Cardiac muscle cell (in vitro differentiated cells and primary cell): ENCODE measurements around the gene ZSWIM6. TPM values are rescaled to one million over a fixed set of nuclear protein-coding genes. Genes with fewer than 3 reads are reported as not detected.

Experiments
- DNase-seq, 2 donors: peaks; one replicate each; pipeline versions ENCODE4 v3.0.0 to v3.0.0-alpha.2; 2010 to 2017; ENCODE audit warnings: low read depth in 1 of 2, low spot score in 1 of 2
- H3K27ac ChIP-seq: fragments of 200-600 bp; sonication (generic); 2 replicates; pipeline ENCODE4 v1.5.1; 2016
- H3K27me3 ChIP-seq: fragments of 200-600 bp; sonication (generic); 2 replicates; pipeline ENCODE4 v1.6.0; 2016; ENCODE audit warnings: control low read depth
- H3K36me3 ChIP-seq: fragments of 200-600 bp; sonication (generic); 2 replicates; pipeline ENCODE4 v1.5.1; 2016; ENCODE audit warnings: control low read depth
- H3K4me1 ChIP-seq: fragments of 200-600 bp; sonication (generic); 2 replicates; pipeline ENCODE4 v1.8.1; 2017; ENCODE audit warnings: low read depth, mild to moderate bottlenecking, mixed run types
- H3K4me3 ChIP-seq: fragments of 200-600 bp; sonication (generic); 2 replicates; pipeline ENCODE4 v1.5.1; 2016; ENCODE audit warnings: mild to moderate bottlenecking
- H3K9me3 ChIP-seq: fragments of 200-600 bp; sonication (generic); 2 replicates; pipeline ENCODE4 v1.5.1; 2017; ENCODE audit warnings: low read depth, mild to moderate bottlenecking, control low read depth
- CTCF ChIP-seq: IDR thresholded peaks from 2 replicates; pipeline ENCODE4 v1.5.1; 2012; ENCODE audit warnings: low read depth, mild to moderate bottlenecking, low read length
- polyA plus RNA-seq: library from polyadenylated mRNA; unstranded; fragments of >200 nt; fragmentation: Nextera tagmentation; extraction: Ambion mirVana; gene quantifications from 2 replicates; pipeline ENCODE4 v1.2.1, GENCODE V29; 2016
- total RNA-seq: library from RNA; depleted of rRNA; stranded (reverse); fragments of >200 nt; gene quantifications from 2 replicates; pipeline ENCODE4 v1.2.3, GENCODE V29; 2016

ZSWIM6 gene
- total and polyA plus RNA-seq, 2 experiments from 2014 or later = 3.4 to 8.3 TPM

- Histone ChIP-seq H3K4me3 (no peak overlapping the region), H3K4me1 (no peaks in the 10 kb centered on the region), H3K36me3 (no peaks in the 10 kb centered on the region), H3K9me3 (no peaks in the 10 kb centered on the region), H3K27me3 (no peaks in the 10 kb centered on the region), H3K27ac (no peak overlapping the region)
- TF ChIP-seq CTCF = no peak
- peak in 1 of 2 donors; percentile 9 for DNase-seq
Observed at GRCh38 chr5:61578858-61579503, 246.9 kb downstream of the ZSWIM6 start.

GRCh38 chr5:61582205-61582820 lies 250.3 kb downstream of the ZSWIM6 start:
- H3K36me3 ChIP-seq = no peaks in the 10 kb centered on the region
- no peaks in the 10 kb centered on the region for H3K9me3 ChIP-seq
- DNase-seq = peak in 1 of 2 donors; percentile 60
- TF ChIP-seq CTCF = no peak
- no peaks in the 10 kb centered on the region for H3K4me1 ChIP-seq
- H3K27me3 ChIP-seq = no peaks in the 10 kb centered on the region
- no peak overlapping the region for H3K27ac ChIP-seq
- no peak overlapping the region for H3K4me3 ChIP-seq

- TF ChIP-seq CTCF = no peak
Observed at GRCh38 chr5:61582887-61583286, 250.8 kb downstream of the ZSWIM6 start.

GRCh38 chr5:61586096-61587084 lies 254.3 kb downstream of the ZSWIM6 start:
- no peaks in the 10 kb centered on the region for H3K9me3 ChIP-seq
- H3K27ac ChIP-seq = no peak overlapping the region
- no peak for TF ChIP-seq CTCF
- no peaks in the 10 kb centered on the region for H3K4me1 ChIP-seq
- H3K27me3 ChIP-seq = no peaks in the 10 kb centered on the region
- no peak overlapping the region for H3K4me3 ChIP-seq
- DNase-seq = peak in 1 of 2 donors; percentile 12
- H3K36me3 ChIP-seq = no peaks in the 10 kb centered on the region

More at GRCh38 chr5:61582887-61583286, 250.8 kb downstream of the ZSWIM6 start:
- H3K4me1 ChIP-seq = no peaks in the 10 kb centered on the region
- no peak overlapping the region for H3K27ac ChIP-seq
- no peak for DNase-seq
- H3K4me3 ChIP-seq = no peak overlapping the region
- no peaks in the 10 kb centered on the region for H3K27me3 ChIP-seq
- H3K9me3 ChIP-seq = no peaks in the 10 kb centered on the region
- H3K36me3 ChIP-seq = no peaks in the 10 kb centered on the region

GRCh38 chr5:61587125-61587524 lies 255.1 kb downstream of the ZSWIM6 start:
- Histone ChIP-seq H3K4me1 (no peaks in the 10 kb centered on the region), H3K36me3 (no peaks in the 10 kb centered on the region), H3K27me3 (no peaks in the 10 kb centered on the region), H3K4me3 (no peak overlapping the region), H3K27ac (no peak overlapping the region), H3K9me3 (no peaks in the 10 kb centered on the region)
- TF ChIP-seq CTCF = no peak
- DNase-seq = peak in 1 of 2 donors; percentile 48
